ENCODE data around the gene ADAP2. TPM values are rescaled to one million over a fixed set of nuclear protein-coding genes. Genes with fewer than 3 reads are reported as not detected.

ADAP2 gene
- total and polyA plus RNA-seq, 2 of the 8 experiments (the other 6 are each of a cell fraction or from before 2014, with no cell fraction given): 0.76 to 1.1 TPM

DNA sequence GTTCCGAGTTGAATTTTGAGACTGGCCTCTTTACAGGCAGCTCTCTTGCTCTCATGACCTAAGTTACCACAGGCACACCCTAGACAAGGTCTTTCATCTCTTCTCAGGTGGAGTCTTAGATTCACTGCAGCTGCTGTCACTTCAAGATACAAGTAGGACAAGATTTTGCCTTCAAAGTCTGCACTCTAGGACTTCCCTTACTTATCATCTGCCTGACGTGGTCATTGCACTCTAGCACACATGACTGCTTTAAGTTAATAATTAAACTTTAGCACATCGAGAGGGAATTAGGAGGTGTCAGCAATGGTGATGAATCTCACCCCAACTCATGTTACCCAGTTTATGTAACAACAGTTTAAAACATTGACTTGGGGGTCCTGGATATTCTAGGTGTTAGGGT, 74.7 kb downstream of the ADAP2 start (continued):
- no peak for TF ChIP-seq CHD1 (IDR thresholded peaks at IDR 0.05; ENCODE audit: low read depth, low read length)
- TF ChIP-seq TAF7 (optimal IDR thresholded peaks at IDR 0.05; ENCODE audit: borderline replicate concordance, low read depth, low read length): no peak
- no peak for TF ChIP-seq SIX5 (IDR thresholded peaks at IDR 0.05; ENCODE audit: low read depth, low read length)

Data from H1 (cell line).